GM12878 (cell line): ENCODE results near the gene FBXW10B.
"Not testable (repeated sequence)": the region's sequence is repeated elsewhere in the genome, so short reads cannot be mapped to it uniquely, and the experiment has no call there.

Source experiments
- CBX3 ChIP-seq: fragments of 200-600 bp; sonication (generic); IDR thresholded peaks from 2 replicates; pipeline ENCODE4 v1.6.1; 2016; ENCODE audit warnings: low read depth, borderline replicate concordance
- EGR1 ChIP-seq, 2 experiments: IDR thresholded peaks; 1 replicate in 1 of 2; 2 replicates in 1 of 2; pipeline ENCODE4 v1.6.1; 2011 to 2012; ENCODE audit warnings: low read depth in 2 of 2, low read length in 2 of 2, borderline replicate concordance in 1 of 2, mild to moderate bottlenecking in 1 of 2, moderate library complexity in 1 of 2
- EZH2 ChIP-seq: IDR thresholded peaks from 2 replicates; pipeline ENCODE4 v1.6.1; 2012; ENCODE audit warnings: low read depth, mild to moderate bottlenecking, control low read depth, inconsistent platforms, low read length, borderline replicate concordance; ENCODE audit not compliant: control insufficient read depth
- NBN ChIP-seq: fragments of 450-650 bp; IDR thresholded peaks from 2 replicates; pipeline ENCODE4 v1.6.1; 2016
- POLR2AphosphoS5 ChIP-seq: IDR thresholded peaks from 2 replicates; pipeline ENCODE4 v1.6.1; 2011; ENCODE audit warnings: mild to moderate bottlenecking, low read length, inconsistent platforms
- SIN3A ChIP-seq: IDR thresholded peaks from 2 replicates; pipeline ENCODE4 v1.6.1; 2012; ENCODE audit warnings: low read depth, low read length, improper control_type of control experiment
- TF ChIP-seq, protein P1 (sequence below), 3 experiments: IDR thresholded peaks in 2 of 3; conservative IDR thresholded peaks in 1 of 3; 2 replicates each; pipeline ENCODE4 v1.5.1; 2011; ENCODE audit warnings: low read depth in 3 of 3, low read length in 3 of 3, mild to moderate bottlenecking in 3 of 3, control low read depth in 2 of 3, moderate library complexity in 2 of 3, inconsistent platforms in 1 of 3, mixed read lengths in 1 of 3; ENCODE audit not compliant: control insufficient read depth in 2 of 3, insufficient read depth in 1 of 3; ENCODE audit errors: extremely low read depth in 1 of 3
- TF ChIP-seq, protein P2 (sequence below): IDR thresholded peaks from 2 replicates; pipeline ENCODE4 v1.6.1; 2012; ENCODE audit warnings: mild to moderate bottlenecking, low read depth, low read length
- TF ChIP-seq, protein P3 (sequence below): IDR thresholded peaks from 2 replicates; pipeline ENCODE4 v1.6.1; 2011; ENCODE audit warnings: low read depth, mild to moderate bottlenecking, low read length, moderate library complexity, borderline replicate concordance; ENCODE audit errors: extremely low read depth
- TF ChIP-seq, protein P4 (sequence below): IDR thresholded peaks from 2 replicates; pipeline ENCODE4 v1.6.1; 2012; ENCODE audit warnings: low read depth, low read length, improper control_type of control experiment

DNA sequence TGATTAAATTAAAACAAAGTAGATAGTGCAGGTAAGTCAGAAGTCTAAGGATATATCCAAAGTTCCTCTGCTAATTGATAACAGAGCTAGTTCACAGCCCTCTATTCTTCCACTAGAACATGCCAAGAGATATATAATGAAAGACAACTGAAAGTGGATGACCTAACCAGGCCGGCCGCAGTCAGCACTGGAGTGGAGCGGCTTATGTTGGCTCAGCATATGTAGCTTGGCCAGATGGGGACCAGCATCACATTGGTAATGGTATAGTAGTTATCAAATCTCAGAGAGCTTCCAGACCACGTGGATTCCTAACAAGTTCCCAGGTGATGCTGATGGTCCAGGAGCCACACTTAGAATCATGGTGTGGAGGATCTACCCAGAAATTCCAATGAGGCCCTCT lies 38.0 kb downstream of the FBXW10B start:
- not testable (repeated sequence) for TF ChIP-seq NBN; SIN3A; POLR2AphosphoS5; EGR1 (IDR thresholded peaks at IDR 0.05; ENCODE audit: borderline replicate concordance in 1 of 2, low read depth in 2 of 2, low read length in 2 of 2); CBX3; EZH2
- TF ChIP-seq, protein P1, sequence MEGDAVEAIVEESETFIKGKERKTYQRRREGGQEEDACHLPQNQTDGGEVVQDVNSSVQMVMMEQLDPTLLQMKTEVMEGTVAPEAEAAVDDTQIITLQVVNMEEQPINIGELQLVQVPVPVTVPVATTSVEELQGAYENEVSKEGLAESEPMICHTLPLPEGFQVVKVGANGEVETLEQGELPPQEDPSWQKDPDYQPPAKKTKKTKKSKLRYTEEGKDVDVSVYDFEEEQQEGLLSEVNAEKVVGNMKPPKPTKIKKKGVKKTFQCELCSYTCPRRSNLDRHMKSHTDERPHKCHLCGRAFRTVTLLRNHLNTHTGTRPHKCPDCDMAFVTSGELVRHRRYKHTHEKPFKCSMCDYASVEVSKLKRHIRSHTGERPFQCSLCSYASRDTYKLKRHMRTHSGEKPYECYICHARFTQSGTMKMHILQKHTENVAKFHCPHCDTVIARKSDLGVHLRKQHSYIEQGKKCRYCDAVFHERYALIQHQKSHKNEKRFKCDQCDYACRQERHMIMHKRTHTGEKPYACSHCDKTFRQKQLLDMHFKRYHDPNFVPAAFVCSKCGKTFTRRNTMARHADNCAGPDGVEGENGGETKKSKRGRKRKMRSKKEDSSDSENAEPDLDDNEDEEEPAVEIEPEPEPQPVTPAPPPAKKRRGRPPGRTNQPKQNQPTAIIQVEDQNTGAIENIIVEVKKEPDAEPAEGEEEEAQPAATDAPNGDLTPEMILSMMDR (IDR thresholded peaks at IDR 0.05 in 2 of 3, conservative IDR thresholded peaks at IDR 0.05 in 1 of 3; ENCODE audit: control insufficient read depth in 2 of 3, extremely low read depth in 1 of 3, insufficient read depth in 1 of 3, low read depth in 3 of 3, low read length in 3 of 3) = not testable (repeated sequence)
- TF ChIP-seq, protein P2, sequence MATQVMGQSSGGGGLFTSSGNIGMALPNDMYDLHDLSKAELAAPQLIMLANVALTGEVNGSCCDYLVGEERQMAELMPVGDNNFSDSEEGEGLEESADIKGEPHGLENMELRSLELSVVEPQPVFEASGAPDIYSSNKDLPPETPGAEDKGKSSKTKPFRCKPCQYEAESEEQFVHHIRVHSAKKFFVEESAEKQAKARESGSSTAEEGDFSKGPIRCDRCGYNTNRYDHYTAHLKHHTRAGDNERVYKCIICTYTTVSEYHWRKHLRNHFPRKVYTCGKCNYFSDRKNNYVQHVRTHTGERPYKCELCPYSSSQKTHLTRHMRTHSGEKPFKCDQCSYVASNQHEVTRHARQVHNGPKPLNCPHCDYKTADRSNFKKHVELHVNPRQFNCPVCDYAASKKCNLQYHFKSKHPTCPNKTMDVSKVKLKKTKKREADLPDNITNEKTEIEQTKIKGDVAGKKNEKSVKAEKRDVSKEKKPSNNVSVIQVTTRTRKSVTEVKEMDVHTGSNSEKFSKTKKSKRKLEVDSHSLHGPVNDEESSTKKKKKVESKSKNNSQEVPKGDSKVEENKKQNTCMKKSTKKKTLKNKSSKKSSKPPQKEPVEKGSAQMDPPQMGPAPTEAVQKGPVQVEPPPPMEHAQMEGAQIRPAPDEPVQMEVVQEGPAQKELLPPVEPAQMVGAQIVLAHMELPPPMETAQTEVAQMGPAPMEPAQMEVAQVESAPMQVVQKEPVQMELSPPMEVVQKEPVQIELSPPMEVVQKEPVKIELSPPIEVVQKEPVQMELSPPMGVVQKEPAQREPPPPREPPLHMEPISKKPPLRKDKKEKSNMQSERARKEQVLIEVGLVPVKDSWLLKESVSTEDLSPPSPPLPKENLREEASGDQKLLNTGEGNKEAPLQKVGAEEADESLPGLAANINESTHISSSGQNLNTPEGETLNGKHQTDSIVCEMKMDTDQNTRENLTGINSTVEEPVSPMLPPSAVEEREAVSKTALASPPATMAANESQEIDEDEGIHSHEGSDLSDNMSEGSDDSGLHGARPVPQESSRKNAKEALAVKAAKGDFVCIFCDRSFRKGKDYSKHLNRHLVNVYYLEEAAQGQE = not testable (repeated sequence)
- TF ChIP-seq, protein P3, sequence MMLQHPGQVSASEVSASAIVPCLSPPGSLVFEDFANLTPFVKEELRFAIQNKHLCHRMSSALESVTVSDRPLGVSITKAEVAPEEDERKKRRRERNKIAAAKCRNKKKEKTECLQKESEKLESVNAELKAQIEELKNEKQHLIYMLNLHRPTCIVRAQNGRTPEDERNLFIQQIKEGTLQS = not testable (repeated sequence)
- TF ChIP-seq, protein P4, sequence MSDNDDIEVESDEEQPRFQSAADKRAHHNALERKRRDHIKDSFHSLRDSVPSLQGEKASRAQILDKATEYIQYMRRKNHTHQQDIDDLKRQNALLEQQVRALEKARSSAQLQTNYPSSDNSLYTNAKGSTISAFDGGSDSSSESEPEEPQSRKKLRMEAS = not testable (repeated sequence)
